Liver (tissue), 9 donors: ENCODE data around the gene CPED1. TPM values are rescaled to one million over a fixed set of nuclear protein-coding genes. Genes with fewer than 3 reads are reported as not detected.

ENCODE experiments used
- DNase-seq: peaks from one replicate; pipeline ENCODE4 v3.0.0-alpha.2; 2017; ENCODE audit warnings: low spot score
- H3K27ac ChIP-seq, 2 donors: one replicate each; pipeline ENCODE4 v1.7.0; 2013; ENCODE audit warnings: inconsistent platforms in 2 of 2, low read length in 2 of 2, control low read depth in 1 of 2, low read depth in 1 of 2, mild to moderate bottlenecking in 1 of 2
- H3K27me3 ChIP-seq, 4 donors: one replicate each; pipeline versions ENCODE4 v1.6.1 to v1.7.0; 2013; ENCODE audit warnings: low read length in 3 of 4, inconsistent platforms in 1 of 4, mild to moderate bottlenecking in 1 of 4, moderate library complexity in 1 of 4; ENCODE audit not compliant: control insufficient read depth in 4 of 4, insufficient read depth in 4 of 4
- H3K36me3 ChIP-seq, 4 donors: one replicate each; pipeline versions ENCODE4 v1.6.1 to v1.7.0; 2013; ENCODE audit warnings: low read length in 3 of 4, mild to moderate bottlenecking in 3 of 4, low read depth in 1 of 4, moderate library complexity in 1 of 4; ENCODE audit not compliant: control insufficient read depth in 4 of 4, insufficient read depth in 3 of 4
- H3K4me1 ChIP-seq, 4 donors: one replicate each; pipeline versions ENCODE4 v1.6.1 to v1.7.0; 2013; ENCODE audit warnings: low read length in 3 of 4, mild to moderate bottlenecking in 3 of 4, moderate library complexity in 1 of 4; ENCODE audit not compliant: control insufficient read depth in 4 of 4, insufficient read depth in 4 of 4
- H3K4me3 ChIP-seq, 3 donors: one replicate each; pipeline versions ENCODE4 v1.6.1 to v1.7.0; 2013; ENCODE audit warnings: low read length in 3 of 3, control low read depth in 1 of 3, low read depth in 1 of 3, mild to moderate bottlenecking in 1 of 3
- H3K9ac ChIP-seq, 2 donors: one replicate each; pipeline ENCODE4 v1.7.0; 2013; ENCODE audit warnings: low read length in 2 of 2, mild to moderate bottlenecking in 2 of 2, moderate library complexity in 2 of 2, control low read depth in 1 of 2, low read depth in 1 of 2
- H3K9me3 ChIP-seq, 4 donors: one replicate each; pipeline versions ENCODE4 v1.6.1 to v1.7.0; 2013; ENCODE audit warnings: low read length in 3 of 4; ENCODE audit not compliant: control insufficient read depth in 4 of 4
- ATF3 ChIP-seq: IDR thresholded peaks from 2 replicates; pipeline ENCODE4 v1.6.1; 2016; ENCODE audit warnings: antibody characterized with exemption
- CTCF ChIP-seq: fragments of 150-350 bp; IDR thresholded peaks from 2 replicates; pipeline ENCODE4 v1.5.1; 2017; ENCODE audit warnings: improper control_type of control experiment, low read depth, low read length; ENCODE audit not compliant: missing input control
- EGR1 ChIP-seq, 2 donors: IDR thresholded peaks; 2 replicates each; pipeline ENCODE4 v1.6.1; 2016 to 2018; ENCODE audit warnings: antibody characterized with exemption in 2 of 2, low read depth in 2 of 2
- FOXA1 ChIP-seq: IDR thresholded peaks from 2 replicates; pipeline ENCODE4 v1.6.1; 2016; ENCODE audit warnings: antibody characterized with exemption
- FOXA2 ChIP-seq: IDR thresholded peaks from 2 replicates; pipeline ENCODE4 v1.6.1; 2016; ENCODE audit warnings: antibody characterized with exemption
- GABPA ChIP-seq, 2 donors: IDR thresholded peaks in 1 of 2; conservative IDR thresholded peaks in 1 of 2; 2 replicates each; pipeline ENCODE4 v1.6.1; 2016; ENCODE audit warnings: antibody characterized with exemption in 2 of 2, mild to moderate bottlenecking in 1 of 2, moderate library complexity in 1 of 2
- HNF4A ChIP-seq, 2 donors: conservative IDR thresholded peaks; 2 replicates each; pipeline ENCODE4 v1.6.1; 2016; ENCODE audit warnings: antibody characterized with exemption in 2 of 2, mild to moderate bottlenecking in 2 of 2
- HNF4G ChIP-seq: IDR thresholded peaks from 2 replicates; pipeline ENCODE4 v1.6.1; 2016; ENCODE audit warnings: antibody characterized with exemption
- JUND ChIP-seq, 2 donors: IDR thresholded peaks; 2 replicates each; pipeline ENCODE4 v1.6.1; 2016; ENCODE audit warnings: antibody characterized with exemption in 2 of 2
- NR2F2 ChIP-seq: IDR thresholded peaks from 2 replicates; pipeline ENCODE4 v1.6.1; 2016; ENCODE audit warnings: antibody characterized with exemption
- RAD21 ChIP-seq, 2 donors: IDR thresholded peaks; 2 replicates each; pipeline ENCODE4 v1.6.1; 2016; ENCODE audit warnings: antibody characterized with exemption in 2 of 2, mild to moderate bottlenecking in 2 of 2
- RXRA ChIP-seq, 2 donors: IDR thresholded peaks; 2 replicates each; pipeline ENCODE4 v1.6.1; 2017 to 2018; ENCODE audit warnings: antibody characterized with exemption in 2 of 2, mild to moderate bottlenecking in 1 of 2
- SP1 ChIP-seq: IDR thresholded peaks from 2 replicates; pipeline ENCODE4 v1.6.1; 2018; ENCODE audit warnings: antibody characterized with exemption, mild to moderate bottlenecking
- TAF1 ChIP-seq: conservative IDR thresholded peaks from 2 replicates; pipeline ENCODE4 v1.6.1; 2016; ENCODE audit warnings: antibody characterized with exemption, mild to moderate bottlenecking
- YY1 ChIP-seq: IDR thresholded peaks from 2 replicates; pipeline ENCODE4 v1.6.1; 2016; ENCODE audit warnings: antibody characterized with exemption, mild to moderate bottlenecking
- ZBTB33 ChIP-seq: IDR thresholded peaks from 2 replicates; pipeline ENCODE4 v1.6.1; 2016; ENCODE audit warnings: antibody characterized with exemption
- WGBS: extraction: QIAGEN DNeasy Blood & Tissue Kit; methylation state at CpG from one replicate; pipeline ENCODE4 v1.1.7; 2013; 5-methylcytosine and 5-hydroxymethylcytosine counted together
- polyA plus RNA-seq, 2 donors: library from polyadenylated mRNA; stranded (reverse) in 1 of 2; unstranded in 1 of 2; fragments of 200-250 nt in 1 of 2; fragments of >200 nt in 1 of 2; fragmentation: Nextera tagmentation in 1 of 2; extraction: Ambion mirVana in 1 of 2; gene quantifications; one replicate each; pipeline versions ENCODE4 v1.2.1 to v1.2.3, GENCODE V29; 2013 to 2015
- total RNA-seq, 2 donors: library from RNA; depleted of rRNA; stranded (reverse); fragments of >200 nt; gene quantifications; one replicate each; pipeline ENCODE4 v1.2.3, GENCODE V29; 2014
- TF ChIP-seq, protein P1 (sequence below): IDR thresholded peaks from 2 replicates; pipeline ENCODE4 v1.6.1; 2016; ENCODE audit warnings: antibody characterized with exemption, mild to moderate bottlenecking
- TF ChIP-seq, protein P2 (sequence below): IDR thresholded peaks from 2 replicates; pipeline ENCODE4 v1.6.1; 2016; ENCODE audit warnings: antibody characterized with exemption
- donor health status: healthy.
- donor health status: healthy.
- donor health status: healthy.
- donor health status: healthy.
- donor health status: healthy.

Gene CPED1
- total and polyA plus RNA-seq, 4 donors, result 8.5 to 58.0 (median 14.6) TPM

GRCh38 chr7:121029302-121029701 lies 40.8 kb downstream of the CPED1 start (continued):
- TF ChIP-seq RAD21 (IDR thresholded peaks at IDR 0.05) (no peak), JUND (IDR thresholded peaks at IDR 0.05) (no peak)

- Histone ChIP-seq H3K36me3 (peaks cover 0 to 4% (median 0%) of the 10 kb centered on the region in 4 donors), H3K9me3 (no peaks in the 10 kb centered on the region), H3K9ac (no peak overlapping the region), H3K27me3 (no peaks in the 10 kb centered on the region), H3K4me1 (peaks cover 0 to 5% (median 1%) of the 10 kb centered on the region in 4 donors), H3K27ac (no peak overlapping the region), H3K4me3 (no peak overlapping the region)
- TF ChIP-seq JUND (IDR thresholded peaks at IDR 0.05) (no peak), RAD21 (IDR thresholded peaks at IDR 0.05) (no peak), FOXA2 (no peak), HNF4A (conservative IDR thresholded peaks at IDR 0.05) (no peak), FOXA1 (no peak), ZBTB33 (no peak), NR2F2 (no peak), CTCF (no peak), GABPA (IDR thresholded peaks at IDR 0.05 in 1 of 2, conservative IDR thresholded peaks at IDR 0.05 in 1 of 2) (no peak), YY1 (no peak), EGR1 (IDR thresholded peaks at IDR 0.05; ENCODE audit: low read depth in 2 of 2) (no peak), HNF4G (no peak)
- 87% methylated on average over 5 of the region's 5 CpGs for WGBS
- DNase-seq, result no peak
Observed at GRCh38 chr7:121030308-121030707, 41.8 kb downstream of the CPED1 start.

DNA sequence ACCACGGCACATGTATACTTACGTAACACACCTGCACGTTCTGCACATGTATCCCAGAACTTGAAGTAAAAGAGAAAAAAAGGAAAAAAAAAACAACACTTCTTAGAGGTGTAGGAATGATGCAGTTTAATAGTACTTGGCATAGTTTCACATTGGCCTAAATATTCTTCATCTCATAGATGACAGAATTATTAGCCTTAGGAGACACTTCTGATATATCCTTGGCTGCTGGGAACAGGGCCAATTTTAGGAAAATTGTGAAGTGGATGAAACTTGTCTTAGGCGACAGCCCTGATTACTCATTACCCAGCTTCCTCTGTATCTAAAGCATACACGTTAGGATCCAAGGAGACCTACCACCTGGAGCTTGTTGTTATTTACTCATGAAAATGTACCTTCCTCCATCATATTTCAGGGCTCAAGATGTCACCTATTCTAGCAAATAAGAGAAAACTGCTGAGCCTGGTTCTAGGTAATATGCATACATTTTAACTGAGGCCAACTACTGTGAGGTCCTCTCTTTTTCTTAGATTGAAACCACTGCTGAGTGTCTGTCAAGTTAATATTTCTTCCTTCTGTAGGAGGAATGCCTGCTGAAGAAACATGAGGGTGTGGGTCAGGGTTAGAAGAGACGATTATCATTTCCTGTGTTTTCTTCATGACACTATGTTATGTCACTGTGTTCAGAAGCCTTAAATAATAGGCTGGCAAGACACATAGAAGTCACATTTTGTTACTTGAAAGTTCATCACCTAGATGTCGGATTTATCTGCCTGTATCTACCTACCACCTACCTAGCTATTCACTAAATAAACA lies 44.3 kb downstream of the CPED1 start:
- 71% methylated on average over 7 of the region's 7 CpGs for WGBS
- peaks cover 0 to 4% (median 0%) of the 10 kb centered on the region in 4 donors for H3K36me3 ChIP-seq
- no peak for TF ChIP-seq SP1
- TF ChIP-seq YY1, result no peak
- no peak for TF ChIP-seq CTCF
- no peak for TF ChIP-seq HNF4A (conservative IDR thresholded peaks at IDR 0.05)
- no peak for TF ChIP-seq RAD21 (IDR thresholded peaks at IDR 0.05)
- TF ChIP-seq, protein P1, sequence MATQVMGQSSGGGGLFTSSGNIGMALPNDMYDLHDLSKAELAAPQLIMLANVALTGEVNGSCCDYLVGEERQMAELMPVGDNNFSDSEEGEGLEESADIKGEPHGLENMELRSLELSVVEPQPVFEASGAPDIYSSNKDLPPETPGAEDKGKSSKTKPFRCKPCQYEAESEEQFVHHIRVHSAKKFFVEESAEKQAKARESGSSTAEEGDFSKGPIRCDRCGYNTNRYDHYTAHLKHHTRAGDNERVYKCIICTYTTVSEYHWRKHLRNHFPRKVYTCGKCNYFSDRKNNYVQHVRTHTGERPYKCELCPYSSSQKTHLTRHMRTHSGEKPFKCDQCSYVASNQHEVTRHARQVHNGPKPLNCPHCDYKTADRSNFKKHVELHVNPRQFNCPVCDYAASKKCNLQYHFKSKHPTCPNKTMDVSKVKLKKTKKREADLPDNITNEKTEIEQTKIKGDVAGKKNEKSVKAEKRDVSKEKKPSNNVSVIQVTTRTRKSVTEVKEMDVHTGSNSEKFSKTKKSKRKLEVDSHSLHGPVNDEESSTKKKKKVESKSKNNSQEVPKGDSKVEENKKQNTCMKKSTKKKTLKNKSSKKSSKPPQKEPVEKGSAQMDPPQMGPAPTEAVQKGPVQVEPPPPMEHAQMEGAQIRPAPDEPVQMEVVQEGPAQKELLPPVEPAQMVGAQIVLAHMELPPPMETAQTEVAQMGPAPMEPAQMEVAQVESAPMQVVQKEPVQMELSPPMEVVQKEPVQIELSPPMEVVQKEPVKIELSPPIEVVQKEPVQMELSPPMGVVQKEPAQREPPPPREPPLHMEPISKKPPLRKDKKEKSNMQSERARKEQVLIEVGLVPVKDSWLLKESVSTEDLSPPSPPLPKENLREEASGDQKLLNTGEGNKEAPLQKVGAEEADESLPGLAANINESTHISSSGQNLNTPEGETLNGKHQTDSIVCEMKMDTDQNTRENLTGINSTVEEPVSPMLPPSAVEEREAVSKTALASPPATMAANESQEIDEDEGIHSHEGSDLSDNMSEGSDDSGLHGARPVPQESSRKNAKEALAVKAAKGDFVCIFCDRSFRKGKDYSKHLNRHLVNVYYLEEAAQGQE, result no peak
- no peak for TF ChIP-seq GABPA (IDR thresholded peaks at IDR 0.05 in 1 of 2, conservative IDR thresholded peaks at IDR 0.05 in 1 of 2)
- TF ChIP-seq ATF3, result no peak
- TF ChIP-seq JUND (IDR thresholded peaks at IDR 0.05), result no peak
- TF ChIP-seq FOXA2, result no peak
- TF ChIP-seq, protein P2, sequence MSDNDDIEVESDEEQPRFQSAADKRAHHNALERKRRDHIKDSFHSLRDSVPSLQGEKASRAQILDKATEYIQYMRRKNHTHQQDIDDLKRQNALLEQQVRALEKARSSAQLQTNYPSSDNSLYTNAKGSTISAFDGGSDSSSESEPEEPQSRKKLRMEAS, result no peak
- no peak for TF ChIP-seq RXRA (IDR thresholded peaks at IDR 0.05)
- no peak for TF ChIP-seq TAF1
- TF ChIP-seq FOXA1, result no peak
- TF ChIP-seq HNF4G, result no peak

More for the DNA sequence above, 44.3 kb downstream of the CPED1 start:
- peaks cover 0 to 2% (median 0%) of the 10 kb centered on the region in 4 donors for H3K4me1 ChIP-seq
- H3K9ac ChIP-seq, result no peak overlapping the region
- no peak for DNase-seq
- H3K4me3 ChIP-seq, result no peak overlapping the region
- no peaks in the 10 kb centered on the region for H3K9me3 ChIP-seq
- H3K27me3 ChIP-seq, result no peaks in the 10 kb centered on the region
- no peak overlapping the region for H3K27ac ChIP-seq
